Placental epithelial cell (primary cell): ENCODE measurements around the gene CHRNA4. TPM values are rescaled to one million over a fixed set of nuclear protein-coding genes. Genes with fewer than 3 reads are reported as not detected.

Experiments used
- small RNA-seq: library from RNA; depleted of rRNA; stranded (forward); fragments of <200 nt; gene quantifications from one replicate; pipeline ENCODE3, GENCODE V24; 2012
- total RNA-seq: library from RNA; depleted of rRNA; stranded (reverse); fragments of >200 nt; gene quantifications from 2 replicates; pipeline ENCODE4 v1.2.3, GENCODE V29; 2012

Gene CHRNA4
- total RNA-seq, result not detected in 2 replicates

GRCh38 chr20:63360850-63361518 is at the start of gene CHRNA4:
Gene CHRNA4, minus strand, starts transcription at chr20:63361349. Its CDS starts 184 bp downstream, at chr20:63361165.

Small RNA genes lying within 50 kb of the gene (small RNA-seq; reads per million reads assigned to genes)
- gene RNU6-994P, result 0.17 reads per million

Other genes starting within 250 kb of the CHRNA4 start
- 31.4 and 59.1 TPM in 2 replicates for gene YTHDF1, start 145.2 kb downstream of the CHRNA4 start, total RNA-seq
- gene BIRC7, start 125.4 kb downstream of the CHRNA4 start, total RNA-seq, result 0.39 TPM in 1 of 2 replicates, not detected in the other
- not detected in 2 replicates for gene NKAIN4, start 106.9 kb downstream of the CHRNA4 start, total RNA-seq
- 91.9 and 112 TPM in 2 replicates for gene ARFGAP1, start 88.5 kb downstream of the CHRNA4 start, total RNA-seq
- gene COL20A1, start 68.2 kb downstream of the CHRNA4 start, total RNA-seq, result not detected in 2 replicates
- not detected in 2 replicates for gene KCNQ2, start 111.3 kb upstream of the CHRNA4 start, total RNA-seq
- gene EEF1A2, start 137.7 kb upstream of the CHRNA4 start, total RNA-seq, result 1.8 and 11.0 TPM in 2 replicates
- 190 and 201 TPM in 2 replicates for gene PPDPF, start 159.4 kb upstream of the CHRNA4 start, total RNA-seq
- under 0.01 and 0.22 TPM in 2 replicates for gene PTK6, start 176.0 kb upstream of the CHRNA4 start, total RNA-seq
- gene SRMS, start 186.4 kb upstream of the CHRNA4 start, total RNA-seq, result not detected in 2 replicates
- gene FNDC11, start 192.8 kb upstream of the CHRNA4 start, total RNA-seq, result 0.11 and 0.79 TPM in 2 replicates
- gene HELZ2, start 212.9 kb upstream of the CHRNA4 start, total RNA-seq, result 25.4 and 31.4 TPM in 2 replicates